ENCODE data around the gene CCDC91. TPM values are rescaled to one million over a fixed set of nuclear protein-coding genes. Genes with fewer than 3 reads are reported as not detected.

The CCDC91 gene
- total RNA-seq, 2 donors from 2014 or later = 62.5 to 65.3 TPM

- Mint-ChIP-seq H3K36me3 (ENCODE audit: low read depth) (peaks cover 7% of the 10 kb centered on the region), H3K27ac (no peak overlapping the region), H3K27me3 (no peaks in the 10 kb centered on the region), H3K4me1 (peaks cover 2% of the 10 kb centered on the region), H3K4me3 (no peak overlapping the region)
- DNase-seq (no peak), ATAC-seq (no peak)
- H3K9me3 ChIP-seq (ENCODE audit: control insufficient read depth, low read length, poor library complexity, severe bottlenecking) = no peaks in the 10 kb centered on the region
Measured at GRCh38 chr12:28383368-28383767, 193.1 kb downstream of the CCDC91 start.

DNA sequence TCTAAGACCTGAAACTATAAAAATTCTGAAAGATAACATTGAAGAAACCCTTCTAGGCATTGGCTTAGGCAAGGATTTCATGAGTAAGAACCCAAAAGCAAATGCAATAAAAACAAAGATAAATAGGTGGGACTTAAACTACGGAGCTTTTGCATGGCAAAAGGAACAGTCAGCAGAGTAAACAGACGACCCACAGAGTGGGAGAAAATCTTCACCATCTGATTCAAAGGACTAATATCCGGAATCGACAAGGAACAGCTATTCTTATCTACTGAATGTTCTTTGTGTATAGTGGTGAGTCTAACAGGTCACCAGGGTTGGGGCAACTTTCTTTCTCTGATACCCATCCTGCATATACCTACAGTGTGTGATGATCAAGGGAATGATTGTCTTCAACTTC lies 198.6 kb downstream of the CCDC91 start:
- peaks cover 2% of the 10 kb centered on the region for H3K4me1 Mint-ChIP-seq
- no peak overlapping the region for H3K4me3 Mint-ChIP-seq
- no peak for DNase-seq
- H3K36me3 Mint-ChIP-seq (ENCODE audit: low read depth) = peaks cover 16% of the 10 kb centered on the region
- no peaks in the 10 kb centered on the region for H3K27me3 Mint-ChIP-seq
- ATAC-seq = no peak
- H3K27ac Mint-ChIP-seq = no peak overlapping the region
- no peaks in the 10 kb centered on the region for H3K9me3 ChIP-seq (ENCODE audit: control insufficient read depth, low read length, poor library complexity, severe bottlenecking)

GRCh38 chr12:28390206-28390605 lies 199.9 kb downstream of the CCDC91 start:
- Mint-ChIP-seq H3K27ac (no peak overlapping the region), H3K4me1 (peaks cover 2% of the 10 kb centered on the region), H3K36me3 (ENCODE audit: low read depth) (peaks cover 16% of the 10 kb centered on the region), H3K27me3 (no peaks in the 10 kb centered on the region), H3K4me3 (no peak overlapping the region)
- no peaks in the 10 kb centered on the region for H3K9me3 ChIP-seq (ENCODE audit: control insufficient read depth, low read length, poor library complexity, severe bottlenecking)
- ATAC-seq (no peak), DNase-seq (no peak)

- ATAC-seq (no peak), DNase-seq (no peak)
- peaks cover 18% of the 10 kb centered on the region for H3K36me3 Mint-ChIP-seq (ENCODE audit: low read depth)
- peaks cover 2% of the 10 kb centered on the region for H3K4me1 Mint-ChIP-seq
- no peak overlapping the region for H3K27ac Mint-ChIP-seq
- H3K9me3 ChIP-seq (ENCODE audit: control insufficient read depth, low read length, poor library complexity, severe bottlenecking) = no peaks in the 10 kb centered on the region
- no peak overlapping the region for H3K4me3 Mint-ChIP-seq
- H3K27me3 Mint-ChIP-seq = no peaks in the 10 kb centered on the region
Measured at GRCh38 chr12:28390761-28391385, 200.6 kb downstream of the CCDC91 start.

GRCh38 chr12:28409892-28410291 lies 219.6 kb downstream of the CCDC91 start:
- Mint-ChIP-seq H3K27me3 (no peaks in the 10 kb centered on the region), H3K4me1 (peaks cover 2% of the 10 kb centered on the region), H3K4me3 (no peak overlapping the region), H3K36me3 (ENCODE audit: low read depth) (peaks cover 14% of the 10 kb centered on the region), H3K27ac (no peak overlapping the region)
- DNase-seq = no peak
- no peaks in the 10 kb centered on the region for H3K9me3 ChIP-seq (ENCODE audit: control insufficient read depth, low read length, poor library complexity, severe bottlenecking)
- ATAC-seq = no peak

DNA sequence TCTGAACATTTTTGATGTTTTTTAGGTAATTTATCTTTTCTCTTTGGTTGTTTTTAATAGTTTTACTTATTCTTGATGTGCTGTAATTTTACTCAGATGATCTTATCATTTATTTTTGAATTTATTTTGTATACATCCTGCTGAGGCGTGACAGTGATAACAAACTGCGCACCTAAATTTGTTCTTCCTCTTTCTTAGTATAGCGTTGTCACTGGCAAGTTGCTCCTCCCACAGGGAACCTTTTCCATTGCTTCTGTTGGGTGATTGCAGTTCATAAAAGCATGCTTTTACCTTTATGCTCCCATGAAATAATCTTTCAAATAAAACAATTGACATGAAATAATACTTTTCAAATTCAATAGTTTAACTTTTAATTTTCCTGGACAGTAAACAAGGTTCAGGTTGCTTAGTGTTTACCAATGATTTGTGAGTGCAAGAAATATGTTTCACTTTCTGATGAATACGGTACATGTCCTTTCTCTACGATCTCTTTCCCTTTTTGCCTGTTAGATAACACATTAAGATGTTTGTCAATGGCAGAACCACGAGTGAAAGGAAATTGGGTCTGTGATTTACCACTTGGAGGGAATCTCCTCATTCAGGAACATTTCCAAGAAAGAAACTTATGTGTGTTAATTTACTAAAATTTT lies 223.3 kb downstream of the CCDC91 start:
- no peaks in the 10 kb centered on the region for H3K27me3 Mint-ChIP-seq
- H3K27ac Mint-ChIP-seq = peak overlapping the region; percentile 27
- H3K4me1 Mint-ChIP-seq = no peaks in the 10 kb centered on the region
- peaks cover 8% of the 10 kb centered on the region for H3K36me3 Mint-ChIP-seq (ENCODE audit: low read depth)
- ATAC-seq (no peak), DNase-seq (no peak)
- no peaks in the 10 kb centered on the region for H3K9me3 ChIP-seq (ENCODE audit: control insufficient read depth, low read length, poor library complexity, severe bottlenecking)
- H3K4me3 Mint-ChIP-seq = no peak overlapping the region

- H3K36me3 Mint-ChIP-seq (ENCODE audit: low read depth) = peaks cover 8% of the 10 kb centered on the region
- DNase-seq (no peak), ATAC-seq (no peak)
- no peaks in the 10 kb centered on the region for H3K4me1 Mint-ChIP-seq
- no peaks in the 10 kb centered on the region for H3K27me3 Mint-ChIP-seq
- no peaks in the 10 kb centered on the region for H3K9me3 ChIP-seq (ENCODE audit: control insufficient read depth, low read length, poor library complexity, severe bottlenecking)
- H3K4me3 Mint-ChIP-seq = no peak overlapping the region
- no peak overlapping the region for H3K27ac Mint-ChIP-seq
Measured at GRCh38 chr12:28415755-28416154, 225.5 kb downstream of the CCDC91 start.

- no peak for ATAC-seq
- H3K9me3 ChIP-seq (ENCODE audit: control insufficient read depth, low read length, poor library complexity, severe bottlenecking) = no peaks in the 10 kb centered on the region
- no peak for DNase-seq
- peaks cover 6% of the 10 kb centered on the region for H3K4me1 Mint-ChIP-seq
- no peaks in the 10 kb centered on the region for H3K27me3 Mint-ChIP-seq
- H3K27ac Mint-ChIP-seq = no peak overlapping the region
- peaks cover 2% of the 10 kb centered on the region for H3K36me3 Mint-ChIP-seq (ENCODE audit: low read depth)
- H3K4me3 Mint-ChIP-seq = peak overlapping the region; percentile 2
Measured at GRCh38 chr12:28421374-28421773, 231.1 kb downstream of the CCDC91 start.

- peaks cover 2% of the 10 kb centered on the region for H3K36me3 Mint-ChIP-seq (ENCODE audit: low read depth)
- H3K27ac Mint-ChIP-seq = no peak overlapping the region
- no peaks in the 10 kb centered on the region for H3K27me3 Mint-ChIP-seq
- ATAC-seq = no peak
- no peak for DNase-seq
- H3K9me3 ChIP-seq (ENCODE audit: control insufficient read depth, low read length, poor library complexity, severe bottlenecking) = no peaks in the 10 kb centered on the region
- H3K4me3 Mint-ChIP-seq = peak overlapping the region; percentile 22
- peaks cover 6% of the 10 kb centered on the region for H3K4me1 Mint-ChIP-seq
Measured at GRCh38 chr12:28424965-28425364, 234.7 kb downstream of the CCDC91 start.

DNA sequence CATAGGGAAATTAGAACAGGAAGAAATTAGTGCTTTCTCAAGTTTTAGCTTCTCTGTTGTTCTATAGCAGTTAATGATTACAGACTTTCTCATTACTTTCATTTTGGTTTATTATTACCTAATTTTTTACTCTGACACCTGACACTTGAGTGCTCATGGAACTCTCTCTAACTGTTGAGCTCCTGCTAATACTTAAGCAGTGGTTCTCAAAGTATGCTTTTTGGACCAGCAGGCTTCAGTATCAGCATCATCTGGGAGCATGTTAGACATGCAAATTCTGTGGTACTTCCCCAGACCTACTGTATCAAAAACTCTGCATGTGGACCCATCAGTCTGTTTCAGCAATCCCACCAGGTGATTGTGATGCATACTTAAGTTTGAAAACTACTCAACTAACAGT lies 235.3 kb downstream of the CCDC91 start:
- peaks cover 6% of the 10 kb centered on the region for H3K4me1 Mint-ChIP-seq
- no peaks in the 10 kb centered on the region for H3K27me3 Mint-ChIP-seq
- H3K9me3 ChIP-seq (ENCODE audit: control insufficient read depth, low read length, poor library complexity, severe bottlenecking) = no peaks in the 10 kb centered on the region
- no peak overlapping the region for H3K4me3 Mint-ChIP-seq
- DNase-seq (no peak), ATAC-seq (no peak)
- H3K36me3 Mint-ChIP-seq (ENCODE audit: low read depth) = peaks cover 2% of the 10 kb centered on the region
- H3K27ac Mint-ChIP-seq = no peak overlapping the region

- DNase-seq (no peak), ATAC-seq (no peak)
- Mint-ChIP-seq H3K27me3 (no peaks in the 10 kb centered on the region), H3K4me3 (no peak overlapping the region), H3K27ac (no peak overlapping the region), H3K36me3 (ENCODE audit: low read depth) (peaks cover 2% of the 10 kb centered on the region), H3K4me1 (peaks cover 6% of the 10 kb centered on the region)
- H3K9me3 ChIP-seq (ENCODE audit: control insufficient read depth, low read length, poor library complexity, severe bottlenecking) = no peaks in the 10 kb centered on the region
Measured at GRCh38 chr12:28427046-28427445, 236.8 kb downstream of the CCDC91 start.

- H3K27ac Mint-ChIP-seq = no peak overlapping the region
- no peaks in the 10 kb centered on the region for H3K27me3 Mint-ChIP-seq
- H3K36me3 Mint-ChIP-seq (ENCODE audit: low read depth) = no peaks in the 10 kb centered on the region
Measured at GRCh38 chr12:28440081-28440608, 249.9 kb downstream of the CCDC91 start.

DNA sequence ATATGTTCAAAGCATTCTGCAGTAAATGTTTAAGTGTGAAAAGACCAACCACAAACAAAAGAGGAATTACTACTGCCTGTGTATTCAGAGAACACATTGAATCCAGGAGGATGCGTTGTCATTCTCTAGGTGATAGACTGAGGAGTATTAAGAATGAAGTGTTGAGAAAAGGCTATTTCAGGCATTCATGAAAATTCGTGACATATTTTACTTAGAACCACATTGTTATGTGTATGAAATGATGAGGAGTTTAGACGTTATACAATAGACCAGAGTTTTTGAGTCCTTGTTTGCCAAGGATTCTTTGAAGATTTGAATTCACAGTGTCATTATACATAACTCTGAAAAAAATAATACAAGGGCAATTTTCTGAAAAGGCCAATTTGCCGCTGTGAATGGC lies 251.8 kb downstream of the CCDC91 start:
- Mint-ChIP-seq H3K36me3 (ENCODE audit: low read depth) (no peaks in the 10 kb centered on the region), H3K27ac (no peak overlapping the region), H3K4me3 (no peak overlapping the region), H3K4me1 (no peaks in the 10 kb centered on the region), H3K27me3 (no peaks in the 10 kb centered on the region)
- no peak for DNase-seq
- ATAC-seq = no peak
- H3K9me3 ChIP-seq (ENCODE audit: control insufficient read depth, low read length, poor library complexity, severe bottlenecking) = no peaks in the 10 kb centered on the region

More at GRCh38 chr12:28440081-28440608, 249.9 kb downstream of the CCDC91 start:
- H3K9me3 ChIP-seq (ENCODE audit: control insufficient read depth, low read length, poor library complexity, severe bottlenecking) = no peaks in the 10 kb centered on the region
- no peak overlapping the region for H3K4me3 Mint-ChIP-seq
- ATAC-seq = no peak
- peaks cover 10% of the 10 kb centered on the region for H3K4me1 Mint-ChIP-seq
- DNase-seq = no peak

GRCh38 chr12:28443337-28443736 lies 253.1 kb downstream of the CCDC91 start:
- DNase-seq = no peak
- ATAC-seq = no peak
- H3K9me3 ChIP-seq (ENCODE audit: control insufficient read depth, low read length, poor library complexity, severe bottlenecking) = no peaks in the 10 kb centered on the region
- H3K4me1 Mint-ChIP-seq = no peaks in the 10 kb centered on the region
- no peak overlapping the region for H3K4me3 Mint-ChIP-seq
- no peak overlapping the region for H3K27ac Mint-ChIP-seq
- no peaks in the 10 kb centered on the region for H3K36me3 Mint-ChIP-seq (ENCODE audit: low read depth)
- no peaks in the 10 kb centered on the region for H3K27me3 Mint-ChIP-seq
